GM12878 (cell line): ENCODE results near the gene ATP2C2. TPM values are rescaled to one million over a fixed set of nuclear protein-coding genes. Genes with fewer than 3 reads are reported as not detected.

ENCODE experiments used
- ATAC-seq: fragments of 200-7000 bp; cut with Tn5 transposase; 3 replicates; pipeline ENCODE4 v1.9.1; 2020; ENCODE audit warnings: mild to moderate bottlenecking, moderate library complexity
- BruUV-seq: library from RNA; stranded (reverse); fragments of 400-500 nt; replicated peaks from 2 replicates; lab custom pipeline; 2021; lab: Mats Ljungman, UMichigan
- CTCF ChIA-PET: fragments of 300-600 bp; sonication (Branson Sonifier 250); formaldehyde crosslinking; extraction: SDS; loops from one replicate; lab custom pipeline; 2021; ENCODE audit warnings: inconsistent platforms; lab: Yijun Ruan, JAX
- POLR2A ChIA-PET: fragments of 350-600 bp; formaldehyde crosslinking; extraction: SDS; loops from one replicate; lab custom pipeline; 2021; ENCODE audit warnings: inconsistent platforms; lab: Charles Lee
- RAD21 ChIA-PET: fragments of 300-600 bp; sonication (Branson Sonifier 250); formaldehyde crosslinking; loops from one replicate; lab custom pipeline; 2023; ENCODE audit warnings: antibody characterized with exemption; ENCODE audit not compliant: unreplicated experiment; lab: Charles Lee
- SMC1A ChIA-PET: fragments of 300-600 bp; sonication (Branson Sonifier 250); formaldehyde crosslinking; loops from one replicate; lab custom pipeline; 2023; ENCODE audit not compliant: unreplicated experiment, uncharacterized antibody; lab: Charles Lee
- DNase-seq: peaks from one replicate; pipeline ENCODE4 v3.0.0-alpha.2; 2011; ENCODE audit warnings: low read depth, low spot score
- FAIRE-seq: peaks from 3 replicates; lab custom pipeline; 2011; peaks lifted over from hg19 to GRCh38; lab: Jason Lieb, UNC
- H2AFZ ChIP-seq: 2 replicates; pipeline ENCODE4 v1.6.0; 2011; ENCODE audit warnings: low read depth, low read length, control low read depth; ENCODE audit not compliant: control insufficient read depth
- H3K27ac ChIP-seq: 2 replicates; pipeline ENCODE4 v1.5.1; 2011; ENCODE audit warnings: control low read depth; ENCODE audit not compliant: control insufficient read depth, insufficient read depth
- H3K27me3 ChIP-seq, 2 experiments: replicated peaks in 1 of 2; 2 replicates each; pipeline versions ENCODE4 v1.6.0 to v1.6.1; 2011; ENCODE audit warnings: low read length in 1 of 2; ENCODE audit not compliant: control insufficient read depth in 2 of 2, insufficient read depth in 2 of 2
- H3K36me3 ChIP-seq, 2 experiments: 2 replicates each; pipeline ENCODE4 v1.5.1; 2011; ENCODE audit warnings: low read length in 1 of 2; ENCODE audit not compliant: control insufficient read depth in 2 of 2, insufficient read depth in 2 of 2
- H3K4me1 ChIP-seq: 2 replicates; pipeline ENCODE4 v1.6.1; 2011; ENCODE audit warnings: mild to moderate bottlenecking, low read length, moderate library complexity, mixed read lengths; ENCODE audit not compliant: control insufficient read depth, insufficient read depth
- H3K4me2 ChIP-seq: 2 replicates; pipeline ENCODE4 v1.6.0; 2011; ENCODE audit warnings: control low read depth; ENCODE audit not compliant: control insufficient read depth, insufficient read depth
- H3K4me3 ChIP-seq: fragments of 200-600 bp; sonication (generic); 2 replicates; pipeline ENCODE4 v1.5.1; 2016
- H3K79me2 ChIP-seq: 2 replicates; pipeline ENCODE4 v1.6.0; 2011; ENCODE audit warnings: low read length; ENCODE audit not compliant: control insufficient read depth, insufficient read depth
- H3K9ac ChIP-seq: 2 replicates; pipeline ENCODE4 v1.8.0; 2011; ENCODE audit warnings: low read length, control low read depth, mixed read lengths; ENCODE audit not compliant: control insufficient read depth, insufficient read depth
- H3K9me3 ChIP-seq: replicated peaks from 3 replicates; pipeline ENCODE4 v1.5.1; 2011; ENCODE audit warnings: mild to moderate bottlenecking, low read length; ENCODE audit not compliant: control insufficient read depth, insufficient read depth
- H4K20me1 ChIP-seq: 2 replicates; pipeline ENCODE4 v1.6.0; 2011; ENCODE audit not compliant: control insufficient read depth, insufficient read depth
- ATF7 ChIP-seq: fragments of 450-650 bp; IDR thresholded peaks from 2 replicates; pipeline ENCODE4 v1.6.1; 2016; ENCODE audit warnings: low read depth, mild to moderate bottlenecking
- HDAC6 ChIP-seq: fragments of 200-600 bp; sonication (generic); IDR thresholded peaks from one replicate; pipeline ENCODE4 v1.8.0; 2017; ENCODE audit warnings: antibody characterized with exemption; ENCODE audit not compliant: unreplicated experiment
- LARP7 ChIP-seq: fragments of 450-650 bp; IDR thresholded peaks from 2 replicates; pipeline ENCODE4 v1.6.1; 2017; ENCODE audit warnings: mild to moderate bottlenecking
- SMC3 ChIP-seq: IDR thresholded peaks from 2 replicates; pipeline ENCODE4 v1.6.1; 2011; ENCODE audit warnings: low read length, improper control_type of control experiment, borderline replicate concordance
- WGBS: methylation state at CpG from one replicate; pipeline ENCODE4 v1.1.6; 2016; ENCODE audit warnings: low lambda C conversion rate; ENCODE audit not compliant: insufficient replicate concordance, insufficient coverage; ENCODE audit errors: missing lambda C conversion rate; 5-methylcytosine and 5-hydroxymethylcytosine counted together
- in situ Hi-C: fragments of 300-500 bp; cut with MboI; formaldehyde crosslinking; loops from 9 replicates; pipeline ENCODE4 v1.14.3; 2018; ENCODE audit warnings: mixed read lengths
- intact Hi-C: fragments of 100-400 bp; cut with micrococcal nuclease; formaldehyde crosslinking; loops from one replicate; pipeline ENCODE4 v1.14.2; 2022; ENCODE audit not compliant: unreplicated experiment
- polyA plus RNA-seq, 11 experiments: library from polyadenylated mRNA; depleted of rRNA in 4 of 11; unstranded in 6 of 11; stranded (reverse) in 5 of 11; fragments of >200 nt; fragmentation: Nextera tagmentation in 4 of 11; fragmentation: Illumina TruSeq in 1 of 11; extraction: Ambion mirVana in 4 of 11; extraction: Trizol in 1 of 11; gene quantifications; 1 replicate in 1 of 11; 2 replicates in 10 of 11; pipeline versions ENCODE4 v1.2.1 to v1.2.3, GENCODE V29; 2011 to 2016; ENCODE audit warnings: inconsistent platforms in 2 of 11, missing spikeins in 2 of 11, low read depth in 1 of 11
- total RNA-seq, 4 experiments: library from RNA; depleted of rRNA in 3 of 4; stranded (reverse); fragments of >200 nt in 3 of 4; fragmentation: Illumina TruSeq in 1 of 4; extraction: Trizol in 1 of 4; gene quantifications; 2 replicates each; pipeline versions ENCODE4 v1.2.1 to v1.2.3, GENCODE V29; 2013 to 2021
- TF ChIP-seq, protein P1 (sequence below): fragments of 450-650 bp; IDR thresholded peaks from 2 replicates; pipeline ENCODE4 v1.6.1; 2017; ENCODE audit warnings: low read depth, mild to moderate bottlenecking, moderate library complexity

Gene ATP2C2
- total and polyA plus RNA-seq, 10 of the 15 experiments (the other 5 are each of a cell fraction or from before 2014, with no cell fraction given) = 0.05 to 0.19 TPM; not detected in 8

DNA sequence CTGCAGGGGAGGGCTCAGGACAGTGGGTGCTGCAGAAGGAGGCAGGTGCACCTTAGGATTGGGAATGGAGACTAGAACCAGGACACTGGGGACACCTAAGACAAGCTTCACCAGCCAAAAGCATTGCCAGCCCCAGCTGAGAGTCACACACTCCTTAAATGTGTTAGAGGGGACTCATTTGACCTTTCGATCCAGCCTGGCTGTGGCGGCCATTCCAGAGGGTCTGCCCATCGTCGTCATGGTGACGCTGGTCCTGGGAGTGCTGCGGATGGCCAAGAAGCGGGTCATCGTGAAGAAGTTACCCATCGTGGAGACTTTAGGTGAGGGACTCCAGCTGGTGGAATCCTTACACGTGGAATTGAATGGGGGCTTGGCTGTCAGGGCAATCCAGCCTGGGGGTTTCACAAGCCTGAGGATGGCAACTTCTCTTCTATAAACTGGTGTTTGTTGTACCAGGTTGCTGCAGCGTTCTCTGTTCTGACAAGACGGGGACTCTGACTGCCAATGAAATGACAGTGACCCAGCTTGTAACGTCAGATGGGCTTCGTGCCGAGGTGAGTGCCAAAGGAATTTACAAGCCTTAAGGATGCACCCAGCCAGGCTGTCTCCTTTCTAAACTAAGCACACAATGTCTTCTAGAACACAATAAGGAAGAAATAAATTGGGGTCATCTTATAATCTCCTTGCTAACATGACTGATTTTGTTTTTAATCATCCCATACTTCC, 70.8 kb downstream of the ATP2C2 start:
- no peak for FAIRE-seq
- no peaks in the 10 kb centered on the region for H3K79me2 ChIP-seq
- no peak for DNase-seq
- WGBS = 41% methylated on average over 15 of the region's 15 CpGs
- no peaks in the 10 kb centered on the region for H3K9me3 ChIP-seq
- no peak for ATAC-seq
- H3K36me3 ChIP-seq = no peaks in the 10 kb centered on the region
- H2AFZ ChIP-seq = no peak overlapping the region
- ChIA-PET CTCF (no interaction called here), RAD21 (no interaction called here), SMC1A (no interaction called here), POLR2A (no interaction called here)
- H3K27me3 ChIP-seq = peaks cover 0 to 5% of the 10 kb centered on the region in 2 experiments; a peak in 1 of 4 replicates
- in situ Hi-C loops = no loop called here
- intact Hi-C loops = no loop called here
- H3K27ac ChIP-seq = no peak overlapping the region
- H3K4me3 ChIP-seq = no peak overlapping the region
- no peak overlapping the region for H3K9ac ChIP-seq
- no peaks in the 10 kb centered on the region for H4K20me1 ChIP-seq
- no peaks in the 10 kb centered on the region for H3K4me1 ChIP-seq
- no peak overlapping the region for H3K4me2 ChIP-seq
- no TSS peak for BruUV-seq
- no peak for TF ChIP-seq SMC3
- no peak for TF ChIP-seq ATF7
- TF ChIP-seq, protein P1, sequence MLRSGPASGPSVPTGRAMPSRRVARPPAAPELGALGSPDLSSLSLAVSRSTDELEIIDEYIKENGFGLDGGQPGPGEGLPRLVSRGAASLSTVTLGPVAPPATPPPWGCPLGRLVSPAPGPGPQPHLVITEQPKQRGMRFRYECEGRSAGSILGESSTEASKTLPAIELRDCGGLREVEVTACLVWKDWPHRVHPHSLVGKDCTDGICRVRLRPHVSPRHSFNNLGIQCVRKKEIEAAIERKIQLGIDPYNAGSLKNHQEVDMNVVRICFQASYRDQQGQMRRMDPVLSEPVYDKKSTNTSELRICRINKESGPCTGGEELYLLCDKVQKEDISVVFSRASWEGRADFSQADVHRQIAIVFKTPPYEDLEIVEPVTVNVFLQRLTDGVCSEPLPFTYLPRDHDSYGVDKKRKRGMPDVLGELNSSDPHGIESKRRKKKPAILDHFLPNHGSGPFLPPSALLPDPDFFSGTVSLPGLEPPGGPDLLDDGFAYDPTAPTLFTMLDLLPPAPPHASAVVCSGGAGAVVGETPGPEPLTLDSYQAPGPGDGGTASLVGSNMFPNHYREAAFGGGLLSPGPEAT = no peak
- no peak for TF ChIP-seq LARP7
- no peak for TF ChIP-seq HDAC6
